Upper lobe of left lung (tissue), 4 donors: ENCODE results near the gene LIPF.

Experiments used
- EP300 ChIP-seq, 4 donors: sonication (generic); formaldehyde crosslinking; IDR thresholded peaks; one replicate each; pipeline ENCODE4 v1.5.1; 2017; ENCODE audit warnings: antibody characterized with exemption in 4 of 4, control low read depth in 2 of 4
- TF ChIP-seq, protein P1 (sequence below), 6 experiments: fragments of 450-650 bp in 4 of 6; fragments of 200-600 bp in 2 of 6; sonication (generic) in 2 of 6; IDR thresholded peaks; one replicate each; pipeline ENCODE4 v1.5.1; 2016 to 2019; ENCODE audit warnings: antibody characterized with exemption in 6 of 6

DNA sequence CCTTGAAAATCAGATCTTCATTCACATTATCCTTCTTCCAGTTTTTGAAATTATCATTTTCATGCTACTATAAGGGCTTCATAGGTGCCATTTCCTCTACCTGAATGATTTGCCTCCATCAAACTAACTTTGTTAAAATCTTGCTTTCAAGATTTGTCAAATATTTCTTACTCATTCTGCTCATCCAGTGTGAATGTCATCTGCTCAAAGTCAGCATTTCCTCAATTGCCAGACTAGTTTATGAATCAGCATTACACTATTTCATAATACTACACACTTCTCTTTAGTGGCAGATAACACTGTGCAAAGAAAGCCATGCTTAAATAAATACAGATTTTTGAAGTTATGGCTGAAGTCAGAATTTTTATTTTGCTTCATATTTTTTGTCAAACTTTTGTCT, 21.3 kb upstream of the LIPF start:
- TF ChIP-seq, protein P1, sequence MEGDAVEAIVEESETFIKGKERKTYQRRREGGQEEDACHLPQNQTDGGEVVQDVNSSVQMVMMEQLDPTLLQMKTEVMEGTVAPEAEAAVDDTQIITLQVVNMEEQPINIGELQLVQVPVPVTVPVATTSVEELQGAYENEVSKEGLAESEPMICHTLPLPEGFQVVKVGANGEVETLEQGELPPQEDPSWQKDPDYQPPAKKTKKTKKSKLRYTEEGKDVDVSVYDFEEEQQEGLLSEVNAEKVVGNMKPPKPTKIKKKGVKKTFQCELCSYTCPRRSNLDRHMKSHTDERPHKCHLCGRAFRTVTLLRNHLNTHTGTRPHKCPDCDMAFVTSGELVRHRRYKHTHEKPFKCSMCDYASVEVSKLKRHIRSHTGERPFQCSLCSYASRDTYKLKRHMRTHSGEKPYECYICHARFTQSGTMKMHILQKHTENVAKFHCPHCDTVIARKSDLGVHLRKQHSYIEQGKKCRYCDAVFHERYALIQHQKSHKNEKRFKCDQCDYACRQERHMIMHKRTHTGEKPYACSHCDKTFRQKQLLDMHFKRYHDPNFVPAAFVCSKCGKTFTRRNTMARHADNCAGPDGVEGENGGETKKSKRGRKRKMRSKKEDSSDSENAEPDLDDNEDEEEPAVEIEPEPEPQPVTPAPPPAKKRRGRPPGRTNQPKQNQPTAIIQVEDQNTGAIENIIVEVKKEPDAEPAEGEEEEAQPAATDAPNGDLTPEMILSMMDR (IDR thresholded peaks at IDR 0.05) = no peak
- no peak for TF ChIP-seq EP300 (IDR thresholded peaks at IDR 0.05)
